KOPT-K1 (cell line): ENCODE data around the gene CD300LD.
"Not testable (repeated sequence)": the region's sequence is repeated elsewhere in the genome, so short reads cannot be mapped to it uniquely, and the experiment has no call there.

Source experiments
- H3K27ac ChIP-seq: fragments of 200-600 bp; sonication (generic); 2 replicates; pipeline ENCODE4 v1.5.1; 2016; ENCODE audit warnings: antibody characterized with exemption, mild to moderate bottlenecking, low read depth, low read length; ENCODE audit not compliant: poor library complexity, severe bottlenecking
- H3K36me3 ChIP-seq: fragments of 200-600 bp; sonication (generic); 2 replicates; pipeline ENCODE4 v1.5.1; 2017; ENCODE audit warnings: antibody characterized with exemption, mild to moderate bottlenecking, low read length, moderate library complexity; ENCODE audit not compliant: insufficient read depth
- H3K9me3 ChIP-seq: fragments of 200-600 bp; sonication (generic); 2 replicates; pipeline ENCODE4 v1.5.1; 2017; ENCODE audit warnings: antibody characterized with exemption, low read length, mild to moderate bottlenecking; ENCODE audit not compliant: insufficient read depth, poor library complexity, severe bottlenecking

CD300LD gene

DNA sequence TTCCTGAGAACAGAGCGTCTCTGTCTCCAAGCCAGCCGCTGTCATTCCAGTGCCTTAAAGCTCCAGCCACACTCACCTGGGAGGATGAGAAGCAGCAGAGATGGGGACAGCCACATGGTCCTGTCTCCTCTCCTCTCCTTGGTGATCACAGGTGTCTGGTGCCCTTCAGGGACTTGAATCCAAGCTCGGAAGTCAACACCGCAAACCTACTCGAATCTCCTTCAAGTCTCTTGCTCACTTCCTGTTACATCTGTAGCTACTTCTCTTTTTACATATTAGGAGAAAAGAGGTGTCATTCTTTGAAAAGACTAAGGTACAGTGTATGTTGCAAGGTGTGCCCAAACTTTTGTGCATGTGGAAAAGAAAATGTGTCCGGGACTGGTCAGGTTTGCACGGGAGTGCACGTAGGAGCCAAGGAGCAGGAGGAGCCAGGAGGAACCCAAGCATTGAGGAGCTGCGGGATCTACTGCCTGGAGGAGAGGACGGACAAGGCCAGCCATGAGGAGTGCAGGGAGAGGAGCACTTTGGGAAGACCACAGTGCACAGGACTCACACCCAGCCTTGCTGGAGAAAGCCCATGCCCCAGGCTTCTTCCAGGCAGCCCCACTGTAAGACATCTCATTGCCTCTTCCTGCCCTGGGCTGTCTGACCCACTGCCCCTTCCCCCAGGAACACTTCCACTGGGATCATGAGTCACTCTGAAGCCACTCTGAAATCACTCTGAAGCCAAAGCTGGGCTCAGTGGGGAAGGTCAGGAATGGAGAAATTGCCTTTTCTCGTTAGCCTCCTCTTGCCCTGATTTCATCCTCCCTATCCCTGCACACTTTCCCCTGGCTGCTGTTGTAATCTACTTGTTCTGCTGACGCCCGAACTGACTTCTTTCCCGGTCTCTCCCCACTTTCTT is at the start of gene CD300LD:
Gene CD300LD (minus strand): TSS at position 197 of the 904 bp plus-strand sequence. CDS start 81 bp downstream, at position 116.
- Histone ChIP-seq H3K27ac (no peak within 1 kb of the TSS), H3K36me3 (no peaks in the 10 kb centered on the region), H3K9me3 (no peaks in the 10 kb centered on the region)

DNA sequence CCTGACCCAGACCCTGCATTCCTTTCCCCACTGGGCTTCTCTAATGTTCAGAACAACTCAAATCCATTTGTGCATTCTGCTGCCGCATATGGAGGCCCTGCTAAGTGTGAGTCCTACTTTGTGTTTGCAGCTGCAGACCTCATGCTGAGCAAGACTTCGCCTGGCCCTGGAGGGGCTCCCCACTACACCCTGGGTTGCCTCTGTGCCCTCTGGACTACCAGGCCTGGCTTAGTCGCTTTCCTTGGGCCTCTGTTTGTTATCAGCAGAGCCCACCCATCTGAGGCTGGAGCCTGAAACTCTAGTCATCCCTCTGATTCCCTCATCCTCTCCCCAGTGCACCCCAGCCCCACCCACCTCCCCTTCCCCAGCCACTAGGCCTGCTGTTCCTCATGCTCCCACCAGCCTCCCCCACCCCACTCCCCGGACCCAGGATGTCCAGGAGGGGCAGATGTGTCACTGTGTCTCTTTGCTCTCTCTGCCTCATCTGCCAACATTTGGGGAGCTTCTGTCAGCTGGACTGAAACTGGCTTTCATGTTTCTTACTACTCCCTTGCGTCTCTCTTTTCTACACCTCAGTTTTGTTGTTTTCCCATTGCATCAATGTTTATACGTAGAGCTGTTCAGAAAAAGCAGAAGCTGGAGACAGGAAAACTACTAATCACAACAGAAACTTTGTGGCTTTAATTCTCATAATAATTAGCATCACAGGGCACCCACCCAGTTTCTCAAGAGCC is 49.3 kb upstream of the CD300LD start:
- H3K36me3 ChIP-seq: no peaks in the 10 kb centered on the region
- H3K27ac ChIP-seq: no peak overlapping the region
- no peaks in the 10 kb centered on the region for H3K9me3 ChIP-seq

GRCh38 chr17:74639704-74640151 is 47.6 kb upstream of the CD300LD start:
- Histone ChIP-seq H3K36me3 (no peaks in the 10 kb centered on the region), H3K9me3 (no peaks in the 10 kb centered on the region), H3K27ac (no peak overlapping the region)

DNA sequence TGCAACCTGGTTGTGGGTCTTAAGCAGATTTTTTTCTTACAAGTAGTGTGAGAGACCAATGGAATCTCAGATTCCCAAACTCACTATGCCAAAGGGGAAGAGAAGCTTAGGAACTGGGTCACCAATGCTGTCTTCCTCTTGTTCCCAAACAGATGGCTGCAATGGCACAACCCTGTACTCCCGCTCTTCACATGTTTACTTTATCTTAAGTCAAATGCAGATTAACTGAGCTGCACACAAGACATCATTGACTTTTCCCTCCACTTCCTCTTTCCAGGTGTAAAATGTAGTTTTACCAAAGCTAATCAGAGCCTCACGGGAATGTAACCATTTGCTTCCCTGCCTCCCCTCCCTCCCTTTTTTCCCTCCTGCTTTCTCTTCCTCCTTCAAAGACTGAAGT is 45.8 kb upstream of the CD300LD start:
- H3K36me3 ChIP-seq: no peaks in the 10 kb centered on the region
- H3K9me3 ChIP-seq: no peaks in the 10 kb centered on the region
- H3K27ac ChIP-seq: no peak overlapping the region

DNA sequence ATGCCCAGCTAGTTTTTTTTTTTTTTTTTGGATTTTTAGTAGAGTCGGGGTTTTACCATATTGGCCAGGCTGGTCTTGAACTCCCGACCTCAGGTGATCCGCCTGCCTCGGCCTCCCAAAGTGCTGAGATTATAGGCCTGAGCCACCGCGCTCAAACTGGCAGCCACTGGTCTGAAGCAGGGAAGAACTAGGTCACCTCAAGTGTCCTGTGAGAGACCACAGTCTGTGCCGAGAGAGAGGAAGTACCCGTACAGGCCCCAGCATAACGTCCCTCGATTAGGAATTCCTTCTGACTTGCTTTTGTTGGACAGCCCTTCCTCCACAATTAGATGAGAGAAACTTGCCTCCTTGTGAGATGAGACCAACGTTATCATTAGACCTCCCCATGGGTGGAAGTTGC is 45.2 kb upstream of the CD300LD start:
- no peaks in the 10 kb centered on the region for H3K9me3 ChIP-seq
- no peaks in the 10 kb centered on the region for H3K36me3 ChIP-seq
- H3K27ac ChIP-seq: no peak overlapping the region

DNA sequence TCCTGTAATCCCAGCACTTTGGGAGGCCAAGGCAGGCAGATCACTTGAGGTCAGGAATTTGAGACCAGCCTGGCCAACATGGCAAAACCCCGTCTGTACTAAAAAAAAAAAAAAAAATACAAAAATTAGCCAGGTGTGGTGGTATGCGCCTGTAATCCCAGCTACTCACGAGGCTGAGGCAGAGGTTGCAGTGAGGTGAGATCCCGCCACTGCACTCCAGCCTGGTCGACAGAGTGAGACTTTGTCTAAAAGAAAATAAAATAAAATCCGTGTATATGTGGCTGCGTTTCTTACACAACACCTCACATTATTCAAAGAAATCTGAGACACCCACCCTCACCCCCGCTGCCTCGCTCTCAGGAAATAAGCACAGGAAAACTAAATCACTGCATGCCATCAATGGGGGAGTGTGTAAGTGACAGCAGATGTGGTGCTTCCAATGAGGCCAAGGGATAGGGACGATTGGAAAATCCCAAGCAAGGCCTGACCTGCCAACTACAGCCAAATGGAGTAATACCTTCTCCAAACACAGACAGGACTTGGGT is 44.5 kb upstream of the CD300LD start:
- H3K9me3 ChIP-seq, H3K36me3 ChIP-seq, H3K27ac ChIP-seq: not testable (repeated sequence)

- no peaks in the 10 kb centered on the region for H3K9me3 ChIP-seq
- H3K36me3 ChIP-seq: no peaks in the 10 kb centered on the region
- no peak overlapping the region for H3K27ac ChIP-seq
Measured at GRCh38 chr17:74635418-74635817, 43.3 kb upstream of the CD300LD start.

- Histone ChIP-seq H3K36me3 (no peaks in the 10 kb centered on the region), H3K27ac (no peak overlapping the region), H3K9me3 (no peaks in the 10 kb centered on the region)
Measured at GRCh38 chr17:74633326-74633725, 41.2 kb upstream of the CD300LD start.

GRCh38 chr17:74632617-74633016 is 40.5 kb upstream of the CD300LD start:
- Histone ChIP-seq H3K27ac (no peak overlapping the region), H3K9me3 (peaks cover 2% of the 10 kb centered on the region), H3K36me3 (no peaks in the 10 kb centered on the region)

GRCh38 chr17:74631468-74632450 is 39.7 kb upstream of the CD300LD start:
- Histone ChIP-seq H3K36me3 (no peaks in the 10 kb centered on the region), H3K27ac (no peak overlapping the region), H3K9me3 (peaks cover 10% of the 10 kb centered on the region)

DNA sequence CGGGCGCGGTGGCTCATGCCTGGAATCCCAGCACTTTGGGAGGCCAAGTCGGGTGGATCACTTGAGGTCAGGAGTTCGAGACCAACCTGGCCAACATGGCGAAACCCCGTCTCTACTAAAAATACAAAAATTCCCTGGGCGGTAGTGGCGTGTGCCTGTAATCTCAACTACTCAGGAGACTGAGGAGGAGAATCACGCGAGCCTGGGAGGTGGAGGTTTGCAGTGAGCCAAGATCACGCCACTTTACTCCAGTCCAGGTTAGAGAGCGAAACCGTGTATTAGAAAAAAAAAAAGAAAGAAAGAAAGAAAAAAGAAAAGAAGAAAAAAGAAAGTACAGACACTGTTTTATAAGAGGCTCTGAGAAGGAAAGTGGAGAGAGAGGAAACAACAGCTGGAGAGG is 38.2 kb upstream of the CD300LD start:
- H3K36me3 ChIP-seq, H3K27ac ChIP-seq: not testable (repeated sequence)
- peaks cover 20% of the 10 kb centered on the region for H3K9me3 ChIP-seq

GRCh38 chr17:74625661-74626060 is 33.6 kb upstream of the CD300LD start:
- Histone ChIP-seq H3K36me3 (no peaks in the 10 kb centered on the region), H3K27ac (no peak overlapping the region), H3K9me3 (peaks cover 20% of the 10 kb centered on the region)

DNA sequence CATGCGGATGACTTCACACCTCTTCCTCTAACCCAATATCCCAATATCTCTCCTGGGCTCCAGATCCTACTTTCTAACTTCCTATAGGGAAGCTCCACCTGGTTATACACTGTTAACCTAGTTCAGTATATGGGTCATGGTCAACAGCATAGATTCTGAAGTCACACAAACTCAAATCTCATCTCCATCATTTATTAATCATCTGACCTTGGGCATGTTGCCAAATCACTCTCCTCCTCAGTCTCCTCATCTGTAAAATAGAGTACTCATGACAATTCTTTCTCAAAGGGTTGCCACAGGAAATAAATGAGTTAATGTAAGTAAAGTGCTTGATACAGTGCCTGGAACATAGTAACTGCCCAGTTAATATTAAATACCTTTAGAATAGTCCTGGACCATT is 32.0 kb upstream of the CD300LD start:
- H3K27ac ChIP-seq: no peak overlapping the region
- H3K9me3 ChIP-seq: peaks cover 20% of the 10 kb centered on the region
- no peaks in the 10 kb centered on the region for H3K36me3 ChIP-seq

- no peak within 1 kb of the TSS for H3K27ac ChIP-seq
- peaks cover 20% of the 10 kb centered on the region for H3K9me3 ChIP-seq
- H3K36me3 ChIP-seq: no peaks in the 10 kb centered on the region
Measured at GRCh38 chr17:74623693-74624093, 31.6 kb upstream of the CD300LD start, which contains the start of gene CD300E. CD300E (minus strand) TSS chr17:74623738; CDS start chr17:74623621, 117 bp downstream.
